HG02763 (cell line): ENCODE data around the gene MTA1.

Source experiments
- ATAC-seq: cut with Tn5 transposase; IDR thresholded peaks from one replicate; pipeline ENCODE4 v1.9.1; 2021; ENCODE audit warnings: mild to moderate bottlenecking, moderate library complexity; ENCODE audit not compliant: unreplicated experiment

Gene MTA1

DNA sequence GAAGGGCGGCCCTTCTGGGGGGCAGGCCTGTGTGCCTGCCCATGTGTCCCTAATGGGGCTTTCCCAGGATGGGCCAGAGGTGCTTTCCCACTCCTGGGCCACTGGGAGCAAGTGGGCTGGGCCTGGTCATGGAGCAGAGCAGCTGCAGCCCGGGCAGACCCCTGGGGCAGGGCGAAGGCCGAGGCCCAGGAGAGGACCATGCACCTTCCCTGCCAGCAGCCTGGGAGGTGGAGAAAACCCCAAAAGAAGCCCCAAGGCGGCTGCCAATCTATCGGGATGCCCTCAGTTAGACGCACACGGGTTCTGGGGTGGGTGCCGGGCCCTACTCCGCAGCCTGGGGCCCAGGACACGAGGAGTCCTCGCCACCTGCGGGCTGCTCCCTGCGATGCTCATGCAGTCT is 38.9 kb downstream of the MTA1 start:
- no peak for ATAC-seq

DNA sequence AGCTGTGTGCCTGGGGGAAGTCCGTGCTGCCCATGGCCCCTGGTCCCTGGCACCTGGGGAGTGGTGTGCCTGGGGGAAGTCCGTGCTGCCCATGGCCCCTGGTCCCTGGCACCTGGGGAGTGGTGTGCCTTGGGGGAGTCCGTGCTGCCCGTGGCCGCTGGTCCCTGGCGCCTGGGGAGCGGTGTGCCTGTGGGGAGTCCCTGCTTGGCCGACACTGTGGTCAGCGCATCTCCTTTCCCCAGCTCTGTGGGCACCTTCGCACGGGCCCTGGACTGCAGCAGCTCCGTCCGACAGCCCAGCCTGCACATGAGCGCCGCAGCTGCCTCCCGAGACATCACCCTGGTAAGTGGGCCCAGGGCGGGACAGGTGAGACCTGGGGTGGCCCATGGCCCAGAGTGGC is 40.5 kb downstream of the MTA1 start:
- no peak for ATAC-seq

DNA sequence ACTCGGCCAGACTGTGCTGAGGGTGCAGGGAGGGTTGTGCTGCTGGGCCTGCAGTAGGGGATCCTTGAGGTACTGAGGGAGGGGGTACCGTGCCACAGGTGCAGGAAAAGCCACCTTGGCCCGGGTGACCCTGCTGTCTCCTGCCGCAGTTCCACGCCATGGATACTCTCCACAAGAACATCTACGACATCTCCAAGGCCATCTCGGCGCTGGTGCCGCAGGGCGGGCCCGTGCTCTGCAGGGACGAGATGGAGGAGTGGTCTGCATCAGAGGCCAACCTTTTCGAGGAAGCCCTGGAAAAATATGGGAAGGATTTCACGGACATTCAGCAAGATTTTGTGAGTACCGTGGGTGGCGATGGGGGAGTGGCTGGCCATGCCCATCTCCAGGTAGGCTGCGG is 41.0 kb downstream of the MTA1 start:
- ATAC-seq: no peak

DNA sequence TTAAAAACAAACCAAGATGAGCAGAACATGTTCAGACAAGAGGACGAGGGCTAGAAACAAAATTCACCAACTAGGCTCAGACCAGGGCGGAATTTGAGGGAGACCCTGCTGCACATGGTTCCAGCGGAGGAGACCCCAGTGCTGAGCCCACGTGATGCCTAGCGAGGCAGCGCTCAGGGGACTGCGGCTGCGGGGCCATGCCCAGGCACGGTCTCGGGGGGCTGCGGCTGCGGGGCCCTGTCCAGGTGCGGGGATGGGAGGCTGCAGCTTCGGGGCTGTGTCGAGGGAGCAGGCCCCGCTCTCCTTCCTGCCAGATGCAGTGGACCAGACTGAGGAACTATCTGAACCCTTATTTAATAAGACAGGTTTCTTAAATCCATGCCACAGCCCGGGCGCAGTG is 42.3 kb downstream of the MTA1 start:
- no peak for ATAC-seq

DNA sequence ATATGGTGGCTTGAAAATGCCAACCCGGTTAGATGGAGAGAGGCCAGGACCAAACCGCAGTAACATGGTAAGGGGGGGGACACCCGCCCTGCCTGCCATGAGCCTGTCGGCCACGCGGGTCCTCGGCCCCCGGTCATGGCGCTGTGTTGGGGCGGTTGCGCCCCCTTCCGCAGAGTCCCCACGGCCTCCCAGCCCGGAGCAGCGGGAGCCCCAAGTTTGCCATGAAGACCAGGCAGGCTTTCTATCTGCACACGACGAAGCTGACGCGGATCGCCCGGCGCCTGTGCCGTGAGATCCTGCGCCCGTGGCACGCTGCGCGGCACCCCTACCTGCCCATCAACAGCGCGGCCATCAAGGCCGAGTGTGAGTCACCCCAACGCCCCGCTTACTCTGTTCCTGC is 44.9 kb downstream of the MTA1 start:
- no peak for ATAC-seq

DNA sequence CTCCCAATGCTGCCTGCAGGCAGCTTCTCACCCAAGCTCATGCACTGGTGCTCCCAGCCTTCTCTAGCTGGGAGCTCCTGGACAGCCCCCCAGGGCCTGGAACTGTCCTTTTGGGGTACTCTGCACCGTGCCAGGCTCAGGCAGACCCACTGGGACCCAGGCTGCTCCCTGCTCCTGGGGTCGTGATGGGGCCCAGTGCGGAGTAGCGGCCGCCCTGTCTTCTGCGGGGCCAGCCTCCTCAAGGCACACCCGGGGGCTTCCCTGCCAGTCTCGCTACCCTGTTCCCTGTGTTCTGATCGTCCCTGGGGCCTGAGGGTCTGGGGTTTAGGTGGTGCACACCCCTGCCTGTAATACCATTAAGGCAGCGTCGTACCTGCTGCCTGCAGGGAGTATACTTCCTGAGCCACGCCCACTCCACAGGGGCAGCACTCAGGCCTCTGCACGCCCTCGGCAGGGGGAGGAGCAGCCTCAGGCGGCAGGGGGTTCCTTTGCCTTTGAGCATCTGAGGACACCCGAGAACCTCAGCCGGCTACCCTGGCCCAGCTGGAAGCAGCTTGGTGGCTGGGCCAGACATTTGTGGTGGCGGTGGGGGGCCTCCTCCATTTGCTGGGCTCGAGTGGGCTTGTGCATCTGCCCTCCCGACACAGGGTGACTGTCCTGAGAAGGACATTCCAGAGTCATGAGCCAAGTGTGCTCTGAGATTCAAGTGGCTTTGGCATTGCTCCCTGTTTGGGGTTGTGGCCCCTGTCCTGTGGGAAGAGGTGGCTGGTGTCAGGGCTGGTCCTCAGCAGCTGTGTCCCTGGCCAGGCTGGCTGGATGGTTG is 45.8 kb downstream of the MTA1 start:
- ATAC-seq: no peak

DNA sequence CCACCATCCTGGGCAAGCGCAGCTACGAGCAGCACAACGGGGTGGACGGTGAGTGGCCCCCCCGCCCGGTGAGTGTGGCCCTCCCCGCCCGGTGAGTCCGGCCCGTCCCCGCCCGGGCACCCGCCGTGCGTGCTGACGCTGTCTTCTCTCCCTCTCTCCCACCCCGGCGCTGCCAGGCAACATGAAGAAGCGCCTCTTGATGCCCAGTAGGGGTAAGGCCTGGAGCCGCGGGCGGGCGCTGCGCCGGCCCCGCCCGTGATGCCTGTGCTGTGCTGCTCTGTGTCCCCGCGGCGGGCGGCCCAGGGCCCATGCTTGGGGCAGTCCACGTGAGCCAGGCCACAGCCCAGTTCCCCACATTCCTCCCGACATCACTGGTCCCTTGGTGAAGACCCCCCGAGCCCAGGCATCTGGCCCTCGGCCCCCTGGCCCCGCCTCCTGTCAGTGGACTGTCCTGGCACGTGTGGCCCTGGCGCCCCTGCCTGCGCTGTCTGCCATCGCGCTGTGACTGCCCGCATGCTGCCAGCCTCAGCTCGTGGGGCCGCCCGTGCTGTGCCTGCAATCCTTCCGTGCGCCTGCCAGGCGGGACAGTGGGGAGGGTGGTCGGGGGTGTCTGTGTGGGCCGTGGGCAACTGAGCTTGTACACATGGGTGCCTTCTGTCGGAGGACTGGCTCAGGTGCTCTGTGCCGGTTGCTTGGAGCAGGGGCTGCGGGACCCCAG is 47.1 kb downstream of the MTA1 start:
- ATAC-seq: no peak

DNA sequence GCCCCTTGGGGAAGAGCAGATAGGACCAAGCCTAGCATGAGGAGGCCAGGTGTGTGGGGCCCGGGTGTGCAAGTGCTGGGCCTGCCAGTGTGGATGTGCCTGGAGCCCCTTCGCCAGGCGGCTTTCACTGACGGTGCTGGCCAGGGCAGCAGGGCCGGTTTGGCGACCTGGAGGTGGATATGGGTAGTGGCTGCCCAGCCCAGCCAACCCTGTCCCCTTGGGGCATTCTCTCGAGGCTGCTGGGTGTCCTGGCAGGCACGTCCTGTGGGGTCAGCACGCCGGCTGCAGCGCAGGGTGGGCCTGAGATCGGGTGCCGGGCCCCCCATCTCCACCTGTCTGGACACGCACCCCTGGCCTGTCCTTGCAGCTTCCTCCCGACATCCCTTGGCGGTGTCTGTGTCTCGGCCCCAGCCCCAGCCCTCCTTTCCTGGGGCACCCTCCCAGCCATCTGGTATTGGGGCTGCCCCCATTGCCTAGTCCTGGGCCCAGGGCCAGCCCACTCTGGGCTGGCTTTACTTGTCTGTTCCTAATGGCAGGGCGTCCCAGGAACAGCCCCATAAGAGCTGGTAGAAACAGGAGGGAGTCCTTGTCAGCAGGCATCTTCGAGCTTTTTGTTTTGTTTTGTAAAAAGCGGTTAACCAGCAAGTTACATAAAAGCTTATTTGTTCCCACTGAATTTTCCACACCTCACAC is 47.8 kb downstream of the MTA1 start:
- ATAC-seq: no peak

DNA sequence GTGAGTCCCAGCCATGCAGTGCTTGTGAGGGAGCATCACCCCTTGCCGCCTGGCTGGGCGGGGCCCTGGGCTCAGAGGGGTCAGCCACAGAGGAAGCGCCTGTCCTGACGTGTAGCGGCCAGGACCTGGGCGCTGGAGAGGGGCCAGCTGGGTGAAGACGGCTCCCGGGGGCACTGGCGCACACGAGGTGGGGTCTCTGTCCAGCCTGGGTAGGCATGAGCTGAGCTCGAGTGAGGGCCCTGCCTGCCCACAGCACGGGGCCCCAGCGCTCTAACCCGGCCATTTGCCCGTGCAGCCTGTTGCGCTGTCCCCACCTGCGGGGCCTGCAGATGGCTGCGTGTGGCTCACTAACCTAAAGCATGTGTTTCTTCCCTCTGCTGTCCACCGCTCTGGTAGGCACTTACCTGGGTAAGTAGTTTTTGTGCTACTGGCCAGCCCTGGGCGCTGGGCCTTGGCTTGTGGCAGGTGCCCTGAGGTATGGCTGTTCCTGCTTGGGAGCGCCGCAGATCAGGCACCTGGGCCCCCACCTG is 48.4 kb downstream of the MTA1 start:
- no peak for ATAC-seq

DNA sequence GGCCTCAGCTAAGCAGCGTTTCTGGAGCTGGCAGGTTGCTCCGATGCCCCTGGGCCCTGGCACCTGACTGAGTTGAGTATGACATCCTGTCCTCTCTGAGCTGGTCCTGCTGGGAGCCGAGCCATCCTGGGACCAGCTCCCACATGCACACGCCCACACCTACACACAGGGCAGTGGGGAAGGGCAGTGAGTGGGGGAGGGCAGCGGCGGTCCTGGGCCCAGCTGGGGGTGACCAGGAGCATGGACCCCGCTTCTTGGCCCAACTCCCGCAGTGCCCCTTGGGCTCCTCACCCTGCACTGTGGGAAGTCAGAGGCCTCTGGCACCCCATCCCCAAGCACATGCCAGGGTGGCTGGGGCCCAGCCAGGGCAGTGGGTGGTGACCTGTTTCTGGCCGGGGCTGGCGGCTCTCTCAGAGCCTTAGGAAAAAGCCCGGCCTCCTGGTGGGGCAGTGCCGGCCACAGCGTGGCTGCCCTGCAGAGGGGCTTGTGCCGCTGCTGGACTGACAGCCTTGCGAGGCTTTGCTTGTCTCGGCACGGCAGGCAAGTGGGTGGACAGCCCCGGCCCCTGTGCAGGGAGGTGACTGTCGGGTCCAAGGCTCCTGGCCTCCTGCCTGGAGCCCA is 49.1 kb downstream of the MTA1 start:
- no peak for ATAC-seq

DNA sequence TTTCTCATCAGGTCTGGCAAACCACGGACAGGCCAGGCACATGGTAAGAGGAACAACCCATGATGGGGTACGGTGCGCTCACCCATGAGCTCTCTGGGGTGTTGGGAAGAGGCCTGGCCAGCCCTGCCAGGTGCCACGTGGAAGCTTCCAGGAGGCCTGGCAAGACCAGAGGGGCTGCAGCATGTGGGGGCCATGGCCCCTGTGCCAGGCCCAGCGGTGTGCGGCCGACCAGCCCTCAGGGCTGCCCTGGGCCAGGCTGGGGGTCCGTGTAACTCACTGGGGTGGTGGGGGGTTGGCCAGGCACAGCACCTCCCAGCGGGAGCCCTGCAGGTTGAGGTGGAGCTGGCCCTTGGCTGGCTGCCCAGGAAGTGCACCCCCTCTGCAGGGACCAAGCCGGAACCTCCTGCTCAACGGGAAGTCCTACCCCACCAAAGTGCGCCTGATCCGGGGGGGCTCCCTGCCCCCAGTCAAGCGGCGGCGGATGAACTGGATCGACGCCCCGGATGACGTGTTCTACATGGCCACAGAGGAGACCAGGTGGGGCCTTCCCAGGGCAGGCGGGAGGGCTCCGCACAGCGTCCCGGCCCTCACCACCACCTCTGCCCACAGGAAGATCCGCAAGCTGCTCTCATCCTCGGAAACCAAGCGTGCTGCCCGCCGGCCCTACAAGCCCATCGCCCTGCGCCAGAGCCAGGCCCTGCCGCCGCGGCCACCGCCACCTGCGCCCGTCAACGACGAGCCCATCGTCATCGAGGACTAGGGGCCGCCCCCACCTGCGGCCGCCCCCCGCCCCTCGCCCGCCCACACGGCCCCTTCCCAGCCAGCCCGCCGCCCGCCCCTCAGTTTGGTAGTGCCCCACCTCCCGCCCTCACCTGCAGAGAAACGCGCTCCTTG is 50.1 kb downstream of the MTA1 start:
- no peak for ATAC-seq

DNA sequence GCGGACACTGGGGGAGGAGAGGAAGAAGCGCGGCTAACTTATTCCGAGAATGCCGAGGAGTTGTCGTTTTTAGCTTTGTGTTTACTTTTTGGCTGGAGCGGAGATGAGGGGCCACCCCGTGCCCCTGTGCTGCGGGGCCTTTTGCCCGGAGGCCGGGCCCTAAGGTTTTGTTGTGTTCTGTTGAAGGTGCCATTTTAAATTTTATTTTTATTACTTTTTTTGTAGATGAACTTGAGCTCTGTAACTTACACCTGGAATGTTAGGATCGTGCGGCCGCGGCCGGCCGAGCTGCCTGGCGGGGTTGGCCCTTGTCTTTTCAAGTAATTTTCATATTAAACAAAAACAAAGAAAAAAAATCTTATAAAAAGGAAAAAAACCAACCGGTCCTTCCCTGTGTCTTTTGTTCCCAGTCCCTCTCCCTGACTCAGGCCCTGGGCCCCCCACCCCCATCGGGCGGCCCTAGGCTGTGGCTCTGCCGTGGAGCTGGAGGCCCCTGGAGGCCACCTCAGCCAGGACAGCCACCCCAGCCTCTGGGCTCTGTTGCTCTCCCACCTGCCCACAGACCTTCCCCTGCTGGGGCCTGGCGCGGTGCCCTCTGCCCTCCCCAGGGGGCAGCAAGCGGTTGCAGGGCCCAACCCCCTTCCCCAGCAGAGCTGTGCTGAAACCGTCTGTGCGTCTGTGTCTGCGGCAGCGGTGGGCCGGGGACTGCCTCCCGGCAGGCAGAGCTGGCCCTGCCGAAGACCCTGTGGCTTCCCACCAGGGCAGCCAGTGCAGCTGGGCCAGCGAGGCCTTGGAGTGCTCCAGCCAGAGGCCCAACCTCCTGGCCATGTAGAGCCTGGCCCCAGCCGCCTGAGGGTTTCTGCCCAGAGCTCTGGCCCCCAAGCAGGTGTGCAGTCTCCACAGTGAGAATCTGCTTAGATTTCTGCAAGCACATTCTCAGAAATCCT is 51.0 kb downstream of the MTA1 start:
- no peak for ATAC-seq

DNA sequence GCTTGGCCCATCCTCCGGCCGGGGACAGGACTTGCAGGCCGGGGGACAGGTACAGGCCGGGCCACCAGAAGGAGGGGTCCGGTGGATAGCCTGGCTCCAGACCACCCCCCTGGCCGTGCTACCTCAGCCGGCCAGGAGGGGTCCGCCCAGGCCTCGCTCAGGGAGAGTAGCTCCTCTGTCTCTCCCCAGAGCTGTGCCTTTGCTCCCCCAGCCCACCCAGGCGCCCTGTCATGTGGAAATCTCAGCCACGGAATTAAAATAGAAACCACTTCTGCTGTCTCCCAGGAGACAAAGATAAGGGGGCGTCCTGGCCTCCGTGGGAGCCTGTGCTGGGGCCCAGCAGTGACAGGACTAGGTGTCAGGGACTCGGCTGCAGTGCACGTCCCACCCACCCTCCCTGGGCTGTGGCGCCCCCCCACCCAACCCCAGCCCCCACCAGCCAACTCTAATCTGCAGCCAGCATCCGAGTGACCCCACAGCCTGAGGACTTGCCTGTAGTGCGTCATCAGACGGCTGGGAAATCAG is 51.7 kb downstream of the MTA1 start:
- ATAC-seq: no peak

DNA sequence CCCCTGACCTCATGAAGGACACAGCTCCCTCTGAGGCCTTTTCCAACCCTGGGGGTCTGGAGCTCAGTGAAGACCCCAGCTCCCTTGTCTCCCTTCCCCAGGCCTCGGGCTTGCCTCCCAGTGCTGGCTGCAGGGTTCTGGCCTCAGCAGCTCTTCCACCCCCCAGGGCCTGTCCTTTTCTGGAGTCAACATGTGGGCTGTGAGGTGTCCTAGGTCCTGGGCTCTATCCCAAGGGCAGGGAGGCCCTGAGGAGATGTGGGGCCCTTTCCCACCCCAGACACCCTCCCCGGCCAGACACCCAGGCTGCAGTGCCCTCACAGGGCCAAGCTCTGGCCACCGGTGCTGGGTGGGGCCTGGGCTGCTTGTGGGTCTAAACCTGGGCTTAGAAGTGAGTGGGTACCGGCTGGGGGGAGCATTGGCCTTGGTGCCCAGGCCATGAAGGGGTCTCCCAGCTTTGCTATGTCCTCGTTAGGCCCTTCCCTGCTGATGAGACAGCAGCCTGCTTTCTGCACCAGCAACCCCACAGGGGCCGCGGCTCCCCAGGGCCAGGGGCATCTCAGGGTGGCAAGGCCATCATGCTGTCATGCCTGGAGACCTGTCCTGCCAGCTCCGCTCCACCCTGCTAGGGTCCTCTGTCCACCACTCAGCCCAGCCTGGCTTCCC is 52.3 kb downstream of the MTA1 start:
- no peak for ATAC-seq

DNA sequence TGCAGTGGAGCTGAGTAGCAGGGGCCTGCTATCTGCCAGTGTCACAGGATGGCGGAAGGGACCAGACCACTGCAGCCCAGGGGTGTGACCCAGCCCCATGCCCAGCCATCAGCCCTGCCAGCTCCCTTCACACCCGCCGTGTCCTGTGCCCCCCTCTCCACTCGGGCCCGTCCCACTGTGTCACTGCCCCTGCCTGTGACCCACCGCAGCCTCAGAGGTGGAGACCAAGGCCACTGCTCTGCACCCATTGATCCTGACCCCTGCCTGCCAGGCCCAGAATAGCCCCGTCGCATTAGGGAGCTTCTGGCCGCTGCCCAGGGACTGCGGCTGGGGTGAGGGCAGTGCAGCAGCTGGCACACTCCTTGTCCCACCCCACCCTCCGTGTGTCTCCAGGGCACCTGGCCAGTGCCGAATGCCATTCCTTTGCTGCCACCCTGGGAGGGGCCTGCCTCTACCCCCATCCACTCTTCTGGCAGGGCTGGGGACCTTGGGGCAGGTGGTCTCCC is 52.9 kb downstream of the MTA1 start:
- no peak for ATAC-seq

DNA sequence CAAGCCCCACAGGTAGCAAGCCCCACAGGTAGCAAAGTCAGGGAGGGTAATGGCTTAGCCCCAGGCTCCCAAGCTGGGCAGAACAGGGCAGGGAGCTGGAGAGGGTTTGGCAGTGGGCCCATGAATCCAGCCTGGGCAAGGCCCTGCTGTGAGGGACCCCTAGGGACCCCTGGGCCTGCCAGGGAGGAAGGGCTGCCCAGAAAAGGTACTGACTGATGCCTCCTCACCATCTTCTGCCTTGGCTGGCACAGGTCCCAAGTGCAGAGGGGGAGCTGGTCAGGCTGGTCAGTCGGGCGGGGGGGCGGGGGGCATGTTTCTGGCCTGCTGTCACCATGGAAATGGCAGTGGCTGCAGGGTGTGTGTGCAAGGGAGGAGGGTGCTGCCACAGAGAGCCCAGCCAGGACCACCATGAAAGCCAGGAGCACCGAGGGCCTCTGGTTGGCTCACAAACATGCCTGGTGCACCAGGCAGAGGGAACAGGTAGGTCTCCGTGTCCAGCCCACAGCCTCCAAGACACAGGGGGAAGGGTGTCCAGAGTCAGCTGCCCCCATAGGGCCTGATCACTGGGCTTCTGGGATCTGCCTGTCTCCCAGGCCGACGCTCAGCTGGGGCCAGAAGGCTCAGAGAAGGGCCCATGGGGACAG is 53.5 kb downstream of the MTA1 start:
- ATAC-seq: no peak

DNA sequence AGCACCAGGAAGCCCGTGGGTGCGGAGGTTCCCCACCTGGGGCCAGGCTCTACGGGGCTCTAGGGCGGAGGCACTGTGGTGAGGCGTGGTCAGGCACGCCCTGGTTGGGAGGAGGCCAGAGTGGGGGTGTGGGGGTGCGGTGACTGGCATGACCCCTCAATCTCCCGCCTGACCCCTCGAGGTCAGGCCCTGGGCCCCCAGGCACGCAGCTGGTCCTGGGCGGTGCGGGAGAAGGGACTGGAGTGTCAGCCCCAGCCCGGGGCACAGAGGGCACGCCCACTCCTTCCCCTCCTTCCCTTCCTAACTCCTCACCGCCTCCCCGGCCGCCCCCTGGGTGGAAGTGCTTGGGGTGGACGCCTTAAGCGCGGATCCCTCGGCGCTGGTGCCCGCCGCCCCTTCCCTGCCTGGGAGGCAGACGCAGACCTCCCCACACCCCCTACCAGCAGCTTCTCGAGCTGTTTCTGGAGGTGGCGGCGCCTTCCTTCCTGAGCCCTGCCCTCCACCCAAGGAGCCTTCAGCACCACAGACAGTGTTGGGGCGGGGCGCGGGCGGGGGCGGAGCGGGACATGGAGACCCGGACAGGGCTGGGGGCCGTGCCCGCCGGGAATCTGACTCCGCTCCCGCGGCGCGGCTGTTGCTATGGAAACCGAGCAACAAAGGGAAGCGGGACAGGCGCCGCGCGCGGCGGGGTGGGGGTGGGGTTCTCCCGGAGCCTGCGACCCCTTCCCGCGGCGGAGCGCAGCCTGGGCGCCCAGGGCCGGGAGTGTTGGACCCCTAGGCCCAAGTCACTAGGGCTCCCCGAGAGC is 54.3 kb downstream of the MTA1 start:
- ATAC-seq: no peak
